HG03196 (cell line): Measurements from ENCODE around the gene DPY19L2.
"Not testable (repeated sequence)": the region's sequence is repeated elsewhere in the genome, so short reads cannot be mapped to it uniquely, and the experiment has no call there.

Source experiments
- ATAC-seq: cut with Tn5 transposase; IDR thresholded peaks from one replicate; pipeline ENCODE4 v1.9.1; 2021; ENCODE audit not compliant: unreplicated experiment

Gene DPY19L2

GRCh38 chr12:63537838-63538237 lies 130.5 kb downstream of the DPY19L2 start:
- ATAC-seq, result not testable (repeated sequence)

GRCh38 chr12:63529641-63530040 lies 138.7 kb downstream of the DPY19L2 start:
- ATAC-seq, result not testable (repeated sequence)

DNA sequence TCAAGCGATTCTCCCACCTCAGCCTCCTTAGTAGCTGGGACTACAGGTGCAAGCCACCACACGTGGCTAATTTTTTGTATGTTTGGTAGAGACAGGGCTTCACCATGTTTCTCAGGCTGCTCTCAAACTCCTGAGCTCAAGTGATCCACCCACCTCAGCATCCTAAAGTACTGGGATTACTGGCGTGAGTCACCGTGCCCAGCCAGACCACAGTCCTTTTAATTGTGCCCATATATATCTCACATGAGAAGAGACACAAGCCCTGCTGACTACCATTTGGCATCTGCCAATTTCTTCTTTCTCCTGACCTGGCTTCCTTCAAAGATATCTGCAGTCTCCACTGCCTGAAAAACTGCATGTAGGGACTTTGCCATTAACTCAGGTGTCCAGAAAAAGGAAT lies 142.5 kb downstream of the DPY19L2 start:
- ATAC-seq, result no peak

GRCh38 chr12:63521706-63522105 lies 146.6 kb downstream of the DPY19L2 start:
- ATAC-seq, result no peak
